ENCODE results near the gene LRRC75A.

- TF ChIP-seq CTCF (IDR thresholded peaks at IDR 0.05) (no peak), POLR2A (IDR thresholded peaks at IDR 0.05) (no peak), POLR2AphosphoS5 (IDR thresholded peaks at IDR 0.05) (no peak)
These were observed 32.7 kb downstream of the LRRC75A start for GRCh38 chr17:16459271-16459670.

All from prostate gland (tissue), 2 donors.